IgD-negative memory B cell (primary cell): ENCODE data around the gene SLC22A14. TPM values are rescaled to one million over a fixed set of nuclear protein-coding genes. Genes with fewer than 3 reads are reported as not detected.
A peak's percentile ranks its signal among the peaks of the same experiment; 100 is the strongest.
"Not testable (repeated sequence)": the region's sequence is repeated elsewhere in the genome, so short reads cannot be mapped to it uniquely, and the experiment has no call there.

Experiments used
- H3K27ac Mint-ChIP-seq, 3 donors: one replicate each; pipeline ENCODE4 v1.8.0; 2020 to 2022; ENCODE audit warnings: mild to moderate bottlenecking in 3 of 3, mixed read lengths in 3 of 3, moderate library complexity in 1 of 3
- H3K27me3 Mint-ChIP-seq: one replicate; pipeline ENCODE4 v1.8.0; 2021; ENCODE audit warnings: mixed read lengths
- H3K36me3 Mint-ChIP-seq: one replicate; pipeline ENCODE4 v1.8.0; 2020; ENCODE audit warnings: mild to moderate bottlenecking, mixed read lengths
- H3K4me1 Mint-ChIP-seq, 3 donors: one replicate each; pipeline ENCODE4 v1.8.0; 2020 to 2022; ENCODE audit warnings: mixed read lengths in 3 of 3, mild to moderate bottlenecking in 1 of 3
- H3K4me3 Mint-ChIP-seq, 4 donors: one replicate each; pipeline ENCODE4 v1.8.0; 2020 to 2022; ENCODE audit warnings: mild to moderate bottlenecking in 4 of 4, mixed read lengths in 4 of 4, moderate library complexity in 3 of 4
- H3K9me3 Mint-ChIP-seq, 3 donors: one replicate each; pipeline ENCODE4 v1.8.0; 2020 to 2021; ENCODE audit warnings: mixed read lengths in 3 of 3, mild to moderate bottlenecking in 1 of 3
- polyA plus RNA-seq: library from polyadenylated mRNA; unstranded; fragments of 300-500 nt; fragmentation: Illumina TruSeq; gene quantifications from one replicate; pipeline ENCODE4 v1.2.3, GENCODE V29; 2021

The SLC22A14 gene
- not detected for polyA plus RNA-seq

- peaks cover 0 to 4% (median 3%) of the 10 kb centered on the region in 3 donors for H3K9me3 Mint-ChIP-seq
- peak within 1 kb of the TSS in 1 of 4 donors; percentile 54 for H3K4me3 Mint-ChIP-seq
- peaks cover 6% of the 10 kb centered on the region for H3K36me3 Mint-ChIP-seq
- peaks cover 2% of the 10 kb centered on the region for H3K27me3 Mint-ChIP-seq
- peaks cover 0 to 2% (median 0%) of the 10 kb centered on the region in 3 donors for H3K4me1 Mint-ChIP-seq
- H3K27ac Mint-ChIP-seq, result no peak within 1 kb of the TSS
These were observed at the start of gene SLC22A14 for GRCh38 chr3:38281895-38282686. TSS of gene SLC22A14 (plus strand) at chr3:38282294. CDS start at chr3:38306027, 23,733 bp downstream.

GRCh38 chr3:38232701-38233100 is 49.4 kb upstream of the SLC22A14 start:
- Mint-ChIP-seq H3K27me3 (no peaks in the 10 kb centered on the region), H3K9me3 (peaks cover 4 to 12% (median 9%) of the 10 kb centered on the region in 3 donors), H3K4me1 (no peaks in the 10 kb centered on the region), H3K4me3 (no peak overlapping the region), H3K36me3 (peaks cover 25% of the 10 kb centered on the region), H3K27ac (peak overlapping the region in 1 of 3 donors; percentile 63)

- peaks cover 5 to 28% (median 9%) of the 10 kb centered on the region in 3 donors for H3K9me3 Mint-ChIP-seq
- no peaks in the 10 kb centered on the region for H3K27me3 Mint-ChIP-seq
- H3K36me3 Mint-ChIP-seq, result peaks cover 39% of the 10 kb centered on the region
- H3K27ac Mint-ChIP-seq, result peak overlapping the region in 2 of 3 donors; percentile 37 to 55
- no peak overlapping the region for H3K4me3 Mint-ChIP-seq
- H3K4me1 Mint-ChIP-seq, result no peaks in the 10 kb centered on the region
These were observed 46.6 kb upstream of the SLC22A14 start for GRCh38 chr3:38235466-38235865.

- no peaks in the 10 kb centered on the region for H3K27me3 Mint-ChIP-seq
- H3K9me3 Mint-ChIP-seq, result peaks cover 5 to 28% (median 9%) of the 10 kb centered on the region in 3 donors
- no peaks in the 10 kb centered on the region for H3K4me1 Mint-ChIP-seq
- H3K36me3 Mint-ChIP-seq, result peaks cover 42% of the 10 kb centered on the region
- no peak overlapping the region for H3K4me3 Mint-ChIP-seq
- H3K27ac Mint-ChIP-seq, result no peak overlapping the region
These were observed 43.6 kb upstream of the SLC22A14 start for GRCh38 chr3:38238416-38239008.

GRCh38 chr3:38242812-38243211 is 39.3 kb upstream of the SLC22A14 start:
- Mint-ChIP-seq H3K9me3 (peaks cover 0 to 15% (median under 1%) of the 10 kb centered on the region in 3 donors), H3K36me3 (peaks cover 18% of the 10 kb centered on the region)
- not testable (repeated sequence) for H3K27me3 Mint-ChIP-seq, H3K4me3 Mint-ChIP-seq, H3K4me1 Mint-ChIP-seq, H3K27ac Mint-ChIP-seq

- Mint-ChIP-seq H3K36me3 (peaks cover 10% of the 10 kb centered on the region), H3K4me1 (peaks cover 0 to 2% (median 0%) of the 10 kb centered on the region in 3 donors), H3K4me3 (no peak overlapping the region), H3K27ac (no peak overlapping the region), H3K9me3 (no peaks in the 10 kb centered on the region), H3K27me3 (no peaks in the 10 kb centered on the region)
These were observed 36.2 kb upstream of the SLC22A14 start for GRCh38 chr3:38245930-38246329.

GRCh38 chr3:38247366-38248035 is 34.6 kb upstream of the SLC22A14 start:
- peak overlapping the region in 1 of 3 donors; percentile 4 for H3K27ac Mint-ChIP-seq
- H3K27me3 Mint-ChIP-seq, result no peaks in the 10 kb centered on the region
- no peak overlapping the region for H3K4me3 Mint-ChIP-seq
- peaks cover 10% of the 10 kb centered on the region for H3K36me3 Mint-ChIP-seq
- peaks cover 0 to 2% (median 0%) of the 10 kb centered on the region in 3 donors for H3K4me1 Mint-ChIP-seq
- no peaks in the 10 kb centered on the region for H3K9me3 Mint-ChIP-seq

- Mint-ChIP-seq H3K9me3 (no peaks in the 10 kb centered on the region), H3K36me3 (peaks cover 6% of the 10 kb centered on the region), H3K4me1 (peaks cover 0 to 2% (median 0%) of the 10 kb centered on the region in 3 donors), H3K4me3 (no peak overlapping the region), H3K27ac (no peak overlapping the region), H3K27me3 (no peaks in the 10 kb centered on the region)
These were observed 31.9 kb upstream of the SLC22A14 start for GRCh38 chr3:38250198-38250597.

GRCh38 chr3:38251197-38251596 is 30.9 kb upstream of the SLC22A14 start:
- Mint-ChIP-seq H3K9me3 (no peaks in the 10 kb centered on the region), H3K4me1 (peaks cover 0 to 3% (median 0%) of the 10 kb centered on the region in 3 donors), H3K27ac (no peak overlapping the region), H3K36me3 (peaks cover 6% of the 10 kb centered on the region), H3K27me3 (no peaks in the 10 kb centered on the region), H3K4me3 (no peak overlapping the region)

- Mint-ChIP-seq H3K27me3 (no peaks in the 10 kb centered on the region), H3K4me1 (peaks cover 0 to 4% (median 1%) of the 10 kb centered on the region in 3 donors), H3K27ac (no peak overlapping the region)
These were observed 28.4 kb upstream of the SLC22A14 start for GRCh38 chr3:38253704-38254103.

GRCh38 chr3:38254872-38255271 is 27.2 kb upstream of the SLC22A14 start:
- Mint-ChIP-seq H3K27me3 (no peaks in the 10 kb centered on the region), H3K4me1 (peaks cover 0 to 4% (median 1%) of the 10 kb centered on the region in 3 donors), H3K27ac (no peak overlapping the region), H3K9me3 (no peaks in the 10 kb centered on the region), H3K36me3 (no peaks in the 10 kb centered on the region), H3K4me3 (no peak overlapping the region)

More at GRCh38 chr3:38253704-38254103, 28.4 kb upstream of the SLC22A14 start:
- Mint-ChIP-seq H3K36me3 (peaks cover 1% of the 10 kb centered on the region), H3K9me3 (no peaks in the 10 kb centered on the region), H3K4me3 (no peak overlapping the region)

GRCh38 chr3:38255627-38256026 is 26.5 kb upstream of the SLC22A14 start:
- Mint-ChIP-seq H3K36me3 (no peaks in the 10 kb centered on the region), H3K27me3 (no peaks in the 10 kb centered on the region), H3K4me3 (no peak overlapping the region), H3K4me1 (peaks cover 0 to 4% (median 1%) of the 10 kb centered on the region in 3 donors), H3K27ac (no peak overlapping the region), H3K9me3 (no peaks in the 10 kb centered on the region)

GRCh38 chr3:38257583-38257982 is 24.5 kb upstream of the SLC22A14 start:
- Mint-ChIP-seq H3K4me1 (peaks cover 0 to 5% (median 1%) of the 10 kb centered on the region in 3 donors), H3K9me3 (peaks cover 0 to 2% (median 0%) of the 10 kb centered on the region in 3 donors), H3K27me3 (no peaks in the 10 kb centered on the region), H3K27ac (peak overlapping the region in 1 of 3 donors; percentile 11), H3K36me3 (no peaks in the 10 kb centered on the region), H3K4me3 (no peak overlapping the region)

GRCh38 chr3:38260474-38260873 is 21.6 kb upstream of the SLC22A14 start:
- Mint-ChIP-seq H3K36me3 (no peaks in the 10 kb centered on the region), H3K27ac (no peak overlapping the region), H3K4me1 (peaks cover 0 to 5% (median 1%) of the 10 kb centered on the region in 3 donors), H3K9me3 (peaks cover 0 to 2% (median 0%) of the 10 kb centered on the region in 3 donors), H3K4me3 (no peak overlapping the region), H3K27me3 (no peaks in the 10 kb centered on the region)

- H3K27me3 Mint-ChIP-seq, result no peaks in the 10 kb centered on the region
- H3K9me3 Mint-ChIP-seq, result peaks cover 0 to 2% (median 0%) of the 10 kb centered on the region in 3 donors
- no peak overlapping the region for H3K4me3 Mint-ChIP-seq
- H3K27ac Mint-ChIP-seq, result peak overlapping the region in 1 of 3 donors; percentile 41
- H3K36me3 Mint-ChIP-seq, result no peaks in the 10 kb centered on the region
- H3K4me1 Mint-ChIP-seq, result peaks cover 12 to 17% (median 15%) of the 10 kb centered on the region in 3 donors
These were observed 17.7 kb upstream of the SLC22A14 start for GRCh38 chr3:38264353-38264771.
